Adrenal gland (tissue), 12 donors: ENCODE measurements around the gene HIP1R. TPM values are rescaled to one million over a fixed set of nuclear protein-coding genes. Genes with fewer than 3 reads are reported as not detected.
"Not testable (repeated sequence)": the region's sequence is repeated elsewhere in the genome, so short reads cannot be mapped to it uniquely, and the experiment has no call there.

ENCODE experiments used
- DNase-seq, 7 donors: peaks; one replicate each; pipeline ENCODE4 v3.0.0-alpha.2; 2019 to 2020
- H3K27ac ChIP-seq, 5 donors: fragments of 200-600 bp; sonication (generic) in 4 of 5; 1 replicate in 3 of 5; 2 replicates in 2 of 5; pipeline versions ENCODE4 v1.5.1 to v1.8.0; 2016 to 2020; ENCODE audit warnings: mild to moderate bottlenecking in 1 of 5
- H3K27me3 ChIP-seq: fragments of 200-600 bp; 2 replicates; pipeline ENCODE4 v1.8.0; 2021
- H3K36me3 ChIP-seq, 2 donors: fragments of 200-600 bp; replicated peaks in 1 of 2; 1 replicate in 1 of 2; 2 replicates in 1 of 2; pipeline versions ENCODE4 v1.5.1 to v1.8.0; 2018 to 2022
- H3K4me1 ChIP-seq, 2 donors: fragments of 200-600 bp; replicated peaks in 1 of 2; 1 replicate in 1 of 2; 2 replicates in 1 of 2; pipeline versions ENCODE4 v1.5.1 to v1.8.0; 2018 to 2021
- H3K4me3 ChIP-seq, 4 donors: fragments of 200-600 bp; sonication (generic) in 3 of 4; one replicate each; pipeline ENCODE4 v1.5.1; 2016 to 2018
- H3K9me3 ChIP-seq, 3 donors: fragments of 200-600 bp; sonication (generic) in 1 of 3; replicated peaks in 1 of 3; 1 replicate in 2 of 3; 2 replicates in 1 of 3; pipeline versions ENCODE4 v1.5.1 to v1.8.0; 2016 to 2021
- CTCF ChIP-seq, 6 experiments: fragments of 450-650 bp in 4 of 6; fragments of 200-600 bp in 2 of 6; sonication (generic) in 1 of 6; IDR thresholded peaks; 1 replicate in 5 of 6; 2 replicates in 1 of 6; pipeline versions ENCODE4 v1.5.1 to v1.8.0; 2016 to 2021; ENCODE audit warnings: antibody characterized with exemption in 6 of 6, mild to moderate bottlenecking in 2 of 6, moderate library complexity in 1 of 6
- POLR2A ChIP-seq, 2 donors: fragments of 450-650 bp; IDR thresholded peaks; one replicate each; pipeline ENCODE4 v1.6.1; 2017; ENCODE audit warnings: antibody characterized with exemption in 2 of 2, mild to moderate bottlenecking in 2 of 2, moderate library complexity in 1 of 2
- WGBS, 4 donors: extraction: QIAGEN DNeasy Blood & Tissue Kit in 2 of 4; methylation state at CpG; one replicate each; pipeline versions ENCODE4 v1.1.5 to v1.1.7; 2013 to 2017; 5-methylcytosine and 5-hydroxymethylcytosine counted together
- intact Hi-C, 2 donors: fragments of 100-400 bp; cut with DNase I; formaldehyde crosslinking; loops; one replicate each; pipeline versions ENCODE4 v1.14.1 to v1.15.0; 2022 to 2023
- polyA plus RNA-seq, 3 donors: library from polyadenylated mRNA; stranded (reverse); fragments of 200-250 nt in 2 of 3; fragments of 350-450 nt in 1 of 3; fragmentation: Illumina TruSeq in 1 of 3; extraction: RNeasy Lipid Tissue Mini Kit (QIAGEN cat#74804) in 1 of 3; gene quantifications; one replicate each; pipeline ENCODE4 v1.2.3, GENCODE V29; 2013 to 2014
- total RNA-seq, 9 donors: library from RNA; depleted of rRNA in 4 of 9; stranded (reverse); fragments of >200 nt in 4 of 9; fragments of 120-200 nt in 1 of 9; fragmentation: NEBNext Ultra II Directional in 1 of 9; extraction: Animal tissue kit (Norgen Biotek cat#: 25700) in 1 of 9; gene quantifications; one replicate each; pipeline versions ENCODE4 v1.1.0 to v1.2.4, GENCODE V29; 2013 to 2023
- donor health status: healthy with polysubstance abuse.
- donor health status: Bipolar disorder and iron deficiency.
- donor health status: DM: yes; HTN: yes; CAD: no.
- donor health status: DM: no; HTN: no; CAD: no.
- donor health status: DM: no; HTN: no; CAD: no.
- donor health status: DM: yes; HTN: yes; CAD: no.

HIP1R gene
- total and polyA plus RNA-seq, 12 donors, result 21.6 to 107 (median 41.3) TPM

GRCh38 chr12:122902854-122903692, 67.8 kb downstream of the HIP1R start:
- DNase-seq, result no peak
- no peak for TF ChIP-seq POLR2A (IDR thresholded peaks at IDR 0.05)
- TF ChIP-seq CTCF (IDR thresholded peaks at IDR 0.05), result no peak
- intact Hi-C loops, result no loop called here
- H3K27me3 ChIP-seq, result no peaks in the 10 kb centered on the region
- no peak overlapping the region for H3K27ac ChIP-seq
- no peaks in the 10 kb centered on the region for H3K9me3 ChIP-seq
- 55 to 63% (median 60%) methylated on average over 10 of the region's 10 CpGs for WGBS, 4 donors
- no peak overlapping the region for H3K4me3 ChIP-seq
- H3K4me1 ChIP-seq, result no peaks in the 10 kb centered on the region
- H3K36me3 ChIP-seq, result no peaks in the 10 kb centered on the region

DNA sequence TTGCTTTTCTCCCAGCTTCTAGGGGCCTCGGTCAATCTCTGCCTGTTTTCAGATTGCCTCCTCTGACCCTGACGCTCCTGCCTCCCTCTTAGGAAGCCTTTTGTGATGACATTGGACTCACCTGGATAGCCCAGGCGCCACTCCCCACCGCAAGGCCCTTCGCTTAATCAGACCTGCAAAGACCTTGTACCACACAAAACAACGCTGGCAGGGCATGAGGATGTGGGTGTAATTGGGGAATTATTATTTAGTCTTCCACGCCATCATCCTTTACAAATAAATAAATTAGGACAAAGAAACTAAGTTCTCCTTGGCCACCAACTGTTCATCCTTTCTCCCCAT, 68.4 kb downstream of the HIP1R start:
- H3K9me3 ChIP-seq, result no peaks in the 10 kb centered on the region
- H3K4me1 ChIP-seq, result no peaks in the 10 kb centered on the region
- WGBS, 4 donors, result 67 to 75% (median 73%) methylated on average over 7 of the region's 7 CpGs
- no peaks in the 10 kb centered on the region for H3K36me3 ChIP-seq
- no peak overlapping the region for H3K27ac ChIP-seq
- no peak overlapping the region for H3K4me3 ChIP-seq
- H3K27me3 ChIP-seq, result no peaks in the 10 kb centered on the region
- no peak for TF ChIP-seq POLR2A (IDR thresholded peaks at IDR 0.05)
- no peak for DNase-seq
- intact Hi-C loops, result no loop called here

GRCh38 chr12:122905258-122905657, 70.0 kb downstream of the HIP1R start:
- H3K36me3 ChIP-seq, H3K4me3 ChIP-seq: not testable (repeated sequence)

DNA sequence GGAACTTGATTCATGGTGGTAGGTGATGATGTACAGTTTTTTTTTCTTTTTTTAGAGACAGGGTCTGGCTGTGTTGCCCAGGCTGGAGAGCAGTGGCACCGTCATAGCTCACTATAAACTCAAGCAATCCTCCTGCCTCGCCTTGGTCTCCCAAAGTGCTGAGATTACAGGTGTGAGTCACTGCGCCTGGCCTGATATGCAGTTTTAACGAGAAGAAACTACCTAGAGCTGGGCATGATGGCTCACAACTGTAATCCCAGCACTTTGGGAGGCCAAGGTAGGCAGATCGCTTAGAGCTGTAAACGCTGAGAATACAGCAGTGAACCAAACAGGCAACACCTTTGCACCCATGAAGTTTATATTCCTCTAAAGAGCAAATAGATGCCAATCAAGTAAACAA, 73.7 kb downstream of the HIP1R start:
- intact Hi-C loops, result no loop called here
- no peak overlapping the region for H3K4me3 ChIP-seq
- 59 to 70% (median 64%) methylated on average over 3 to 6 of the region's 6 CpGs for WGBS, 4 donors
- no peaks in the 10 kb centered on the region for H3K9me3 ChIP-seq
- TF ChIP-seq POLR2A (IDR thresholded peaks at IDR 0.05), result no peak
- no peak for TF ChIP-seq CTCF (IDR thresholded peaks at IDR 0.05)
- DNase-seq, result peak in 6 of 7 donors; percentile 42 to 62 (median 52)
- no peaks in the 10 kb centered on the region for H3K36me3 ChIP-seq
- H3K4me1 ChIP-seq, result peaks cover 6 to 18% of the 10 kb centered on the region in 2 donors
- H3K27me3 ChIP-seq, result no peaks in the 10 kb centered on the region
- H3K27ac ChIP-seq, result peak overlapping the region in 1 of 5 donors; percentile 52

More at GRCh38 chr12:122905258-122905657, 70.0 kb downstream of the HIP1R start:
- DNase-seq, H3K27ac ChIP-seq, H3K9me3 ChIP-seq, H3K27me3 ChIP-seq, intact Hi-C loops: not testable (repeated sequence)
- WGBS, 4 donors, result 87 to 95% (median 89%) methylated on average over 5 of the region's 5 CpGs
- H3K4me1 ChIP-seq, result peaks cover 6 to 14% of the 10 kb centered on the region in 2 donors

GRCh38 chr12:122909442-122910288, 74.4 kb downstream of the HIP1R start:
- Histone ChIP-seq H3K27me3 (no peaks in the 10 kb centered on the region), H3K9me3 (no peaks in the 10 kb centered on the region), H3K4me3 (no peak overlapping the region), H3K27ac (peak overlapping the region in 4 of 5 donors; percentile 19 to 77 (median 38)), H3K4me1 (peaks cover 6 to 18% of the 10 kb centered on the region in 2 donors), H3K36me3 (no peaks in the 10 kb centered on the region)
- 36 to 46% (median 38%) methylated on average over 12 of the region's 12 CpGs for WGBS, 4 donors
- peak; percentile 59 to 85 (median 75) for DNase-seq
- TF ChIP-seq CTCF (IDR thresholded peaks at IDR 0.05), result no peak
- TF ChIP-seq POLR2A (IDR thresholded peaks at IDR 0.05), result peak in 1 of 2 donors; percentile 32
- intact Hi-C loops, result no loop called here
